IMR-90 (cell line): ENCODE data around the gene CYYR1.

Experiments used
- BHLHE40 ChIP-seq: fragments of 150-350 bp; IDR thresholded peaks from 2 replicates; pipeline ENCODE4 v1.6.1; 2016; ENCODE audit warnings: mild to moderate bottlenecking, low read depth, low read length
- CHD1 ChIP-seq: IDR thresholded peaks from 2 replicates; pipeline ENCODE4 v1.6.1; 2012; ENCODE audit warnings: low read depth, low read length, improper control_type of control experiment
- FOS ChIP-seq: fragments of 150-350 bp; IDR thresholded peaks from 2 replicates; pipeline ENCODE4 v1.6.1; 2016; ENCODE audit warnings: low read depth, low read length
- MXI1 ChIP-seq: IDR thresholded peaks from 2 replicates; pipeline ENCODE4 v1.6.1; 2012; ENCODE audit warnings: low read depth, mild to moderate bottlenecking, low read length, moderate library complexity, borderline replicate concordance
- NFE2L2 ChIP-seq: fragments of 150-350 bp; IDR thresholded peaks from 2 replicates; pipeline ENCODE4 v1.6.1; 2016; ENCODE audit warnings: low read depth, mild to moderate bottlenecking, low read length
- POLR2A ChIP-seq: IDR thresholded peaks from 2 replicates; pipeline ENCODE4 v1.6.1; 2012; ENCODE audit warnings: mild to moderate bottlenecking, low read depth, low read length
- RAD21 ChIP-seq: IDR thresholded peaks from 2 replicates; pipeline ENCODE4 v1.6.1; 2012; ENCODE audit warnings: low read length, improper control_type of control experiment
- RFX5 ChIP-seq: IDR thresholded peaks from 2 replicates; pipeline ENCODE4 v1.8.0; 2012; ENCODE audit warnings: low read depth, mild to moderate bottlenecking, low read length, moderate library complexity
- SMC3 ChIP-seq: fragments of 150-350 bp; IDR thresholded peaks from 2 replicates; pipeline ENCODE4 v1.6.1; 2016; ENCODE audit warnings: low read depth, mild to moderate bottlenecking, antibody characterized with exemption, low read length, moderate library complexity
- TF ChIP-seq, protein P1 (sequence below): conservative IDR thresholded peaks from 2 replicates; pipeline ENCODE4 v1.5.1; 2012; ENCODE audit warnings: mild to moderate bottlenecking, low read depth, low read length, improper control_type of control experiment
- TF ChIP-seq, protein P2 (sequence below): fragments of 150-350 bp; IDR thresholded peaks from 2 replicates; pipeline ENCODE4 v1.6.1; 2017; ENCODE audit warnings: mild to moderate bottlenecking, antibody characterized with exemption, low read length, low read depth

DNA sequence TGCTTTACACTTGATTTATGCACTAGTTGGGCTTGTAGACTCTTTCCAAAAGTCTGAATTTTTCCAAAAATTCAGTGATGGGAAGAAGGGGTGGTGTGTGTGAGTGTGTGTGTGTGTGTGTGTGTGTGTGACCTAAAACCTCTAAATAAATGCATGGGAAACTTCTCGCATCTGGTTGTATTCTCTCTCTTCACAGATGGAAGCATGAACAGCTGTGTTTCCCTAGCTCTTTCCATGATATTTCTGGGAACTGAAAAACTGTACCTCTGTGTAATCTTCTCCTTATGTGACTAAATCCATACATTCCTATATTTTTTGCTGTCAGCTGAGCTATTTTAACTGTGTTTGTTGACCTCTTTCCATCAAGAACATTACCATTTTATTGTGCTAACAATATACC lies 26.2 kb upstream of the CYYR1 start:
- TF ChIP-seq, protein P1, sequence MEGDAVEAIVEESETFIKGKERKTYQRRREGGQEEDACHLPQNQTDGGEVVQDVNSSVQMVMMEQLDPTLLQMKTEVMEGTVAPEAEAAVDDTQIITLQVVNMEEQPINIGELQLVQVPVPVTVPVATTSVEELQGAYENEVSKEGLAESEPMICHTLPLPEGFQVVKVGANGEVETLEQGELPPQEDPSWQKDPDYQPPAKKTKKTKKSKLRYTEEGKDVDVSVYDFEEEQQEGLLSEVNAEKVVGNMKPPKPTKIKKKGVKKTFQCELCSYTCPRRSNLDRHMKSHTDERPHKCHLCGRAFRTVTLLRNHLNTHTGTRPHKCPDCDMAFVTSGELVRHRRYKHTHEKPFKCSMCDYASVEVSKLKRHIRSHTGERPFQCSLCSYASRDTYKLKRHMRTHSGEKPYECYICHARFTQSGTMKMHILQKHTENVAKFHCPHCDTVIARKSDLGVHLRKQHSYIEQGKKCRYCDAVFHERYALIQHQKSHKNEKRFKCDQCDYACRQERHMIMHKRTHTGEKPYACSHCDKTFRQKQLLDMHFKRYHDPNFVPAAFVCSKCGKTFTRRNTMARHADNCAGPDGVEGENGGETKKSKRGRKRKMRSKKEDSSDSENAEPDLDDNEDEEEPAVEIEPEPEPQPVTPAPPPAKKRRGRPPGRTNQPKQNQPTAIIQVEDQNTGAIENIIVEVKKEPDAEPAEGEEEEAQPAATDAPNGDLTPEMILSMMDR = no peak
- no peak for TF ChIP-seq POLR2A
- TF ChIP-seq MXI1 = no peak
- no peak for TF ChIP-seq NFE2L2
- TF ChIP-seq BHLHE40 = no peak
- TF ChIP-seq FOS = no peak
- TF ChIP-seq, protein P2, sequence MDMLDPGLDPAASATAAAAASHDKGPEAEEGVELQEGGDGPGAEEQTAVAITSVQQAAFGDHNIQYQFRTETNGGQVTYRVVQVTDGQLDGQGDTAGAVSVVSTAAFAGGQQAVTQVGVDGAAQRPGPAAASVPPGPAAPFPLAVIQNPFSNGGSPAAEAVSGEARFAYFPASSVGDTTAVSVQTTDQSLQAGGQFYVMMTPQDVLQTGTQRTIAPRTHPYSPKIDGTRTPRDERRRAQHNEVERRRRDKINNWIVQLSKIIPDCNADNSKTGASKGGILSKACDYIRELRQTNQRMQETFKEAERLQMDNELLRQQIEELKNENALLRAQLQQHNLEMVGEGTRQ = no peak
- no peak for TF ChIP-seq RFX5
- no peak for TF ChIP-seq CHD1
- no peak for TF ChIP-seq RAD21
- no peak for TF ChIP-seq SMC3
